Neuronal stem cell (in vitro differentiated cells): Measurements from ENCODE around the gene ADAM15.

Source experiments
- DNase-seq: peaks from one replicate; pipeline ENCODE4 v3.0.0-alpha.2; 2013; ENCODE audit warnings: low spot score
- H2AFZ ChIP-seq: one replicate; pipeline ENCODE4 v1.6.1; 2013; ENCODE audit warnings: mild to moderate bottlenecking, low read length, inconsistent platforms
- H2AK5ac ChIP-seq: 2 replicates; pipeline ENCODE4 v1.6.1; 2013; ENCODE audit warnings: low read depth, mild to moderate bottlenecking, inconsistent platforms, low read length, moderate library complexity, mixed read lengths
- H2BK120ac ChIP-seq: 2 replicates; pipeline ENCODE4 v1.6.1; 2013; ENCODE audit warnings: low read depth, mild to moderate bottlenecking, inconsistent platforms, low read length, moderate library complexity, mixed read lengths
- H2BK12ac ChIP-seq: one replicate; pipeline ENCODE4 v1.6.1; 2013; ENCODE audit warnings: low read length, inconsistent platforms
- H2BK15ac ChIP-seq: 2 replicates; pipeline ENCODE4 v1.6.1; 2013; ENCODE audit warnings: mild to moderate bottlenecking, low read length, inconsistent platforms, mixed read lengths
- H2BK5ac ChIP-seq: one replicate; pipeline ENCODE4 v1.6.1; 2013; ENCODE audit warnings: inconsistent platforms, mild to moderate bottlenecking, low read length, moderate library complexity
- H3K14ac ChIP-seq: one replicate; pipeline ENCODE4 v1.6.1; 2013; ENCODE audit warnings: low read length, inconsistent platforms
- H3K18ac ChIP-seq: 2 replicates; pipeline ENCODE4 v1.6.1; 2013; ENCODE audit warnings: low read length, inconsistent platforms
- H3K23ac ChIP-seq: 2 replicates; pipeline ENCODE4 v1.6.1; 2013; ENCODE audit warnings: low read depth, mild to moderate bottlenecking, mixed read lengths, low read length, inconsistent platforms; ENCODE audit not compliant: poor library complexity
- H3K27ac ChIP-seq: replicated peaks from 3 replicates; pipeline ENCODE4 v1.5.1; 2013; ENCODE audit warnings: low read length, inconsistent platforms
- H3K27me3 ChIP-seq, 3 experiments: 2 replicates each; pipeline ENCODE4 v1.6.1; 2013; ENCODE audit warnings: low read length in 3 of 3, mild to moderate bottlenecking in 2 of 3, inconsistent platforms in 1 of 3, low read depth in 1 of 3, mixed read lengths in 1 of 3, moderate library complexity in 1 of 3; ENCODE audit not compliant: control insufficient read depth in 3 of 3, insufficient read depth in 3 of 3
- H3K36me3 ChIP-seq, 2 donors: replicated peaks in 1 of 2; 2 replicates each; pipeline ENCODE4 v1.6.1; 2013; ENCODE audit warnings: low read length in 2 of 2; ENCODE audit not compliant: control insufficient read depth in 2 of 2, insufficient read depth in 2 of 2
- H3K4ac ChIP-seq: 2 replicates; pipeline ENCODE4 v1.6.1; 2013; ENCODE audit warnings: inconsistent platforms, mild to moderate bottlenecking, low read length, moderate library complexity
- H3K4me1 ChIP-seq, 2 donors: 1 replicate in 1 of 2; 2 replicates in 1 of 2; pipeline ENCODE4 v1.6.1; 2013; ENCODE audit warnings: low read length in 2 of 2, low read depth in 1 of 2; ENCODE audit not compliant: control insufficient read depth in 2 of 2, insufficient read depth in 1 of 2
- H3K4me2 ChIP-seq: one replicate; pipeline ENCODE4 v1.6.1; 2013; ENCODE audit warnings: mild to moderate bottlenecking, low read length, inconsistent platforms; ENCODE audit not compliant: insufficient read depth, poor library complexity, severe bottlenecking
- H3K4me3 ChIP-seq, 2 donors: 2 replicates each; pipeline ENCODE4 v1.5.1; 2013; ENCODE audit warnings: low read length in 2 of 2, mild to moderate bottlenecking in 2 of 2, inconsistent platforms in 1 of 2, moderate library complexity in 1 of 2
- H3K79me1 ChIP-seq: one replicate; pipeline ENCODE4 v1.6.1; 2013; ENCODE audit warnings: low read depth, mild to moderate bottlenecking, inconsistent platforms, low read length, moderate library complexity
- H3K9ac ChIP-seq: one replicate; pipeline ENCODE4 v1.6.1; 2013; ENCODE audit warnings: mild to moderate bottlenecking, low read depth, low read length, inconsistent platforms; ENCODE audit not compliant: poor library complexity
- H3K9me3 ChIP-seq, 2 donors: replicated peaks in 1 of 2; 2 replicates each; pipeline versions ENCODE3 to v1.6.1; 2013; ENCODE audit warnings: low read length in 2 of 2, mild to moderate bottlenecking in 2 of 2, inconsistent platforms in 1 of 2, low read depth in 1 of 2, mixed read lengths in 1 of 2, moderate library complexity in 1 of 2; ENCODE audit not compliant: control insufficient read depth in 2 of 2, insufficient read depth in 1 of 2
- H4K8ac ChIP-seq: one replicate; pipeline ENCODE4 v1.6.1; 2013; ENCODE audit warnings: low read depth, mild to moderate bottlenecking, inconsistent platforms, low read length, moderate library complexity
- H4K91ac ChIP-seq: one replicate; pipeline ENCODE4 v1.6.1; 2013; ENCODE audit warnings: low read length, low read depth, mild to moderate bottlenecking, inconsistent platforms; ENCODE audit not compliant: poor library complexity
- WGBS, 2 donors: extraction: QIAGEN DNeasy Blood & Tissue Kit; methylation state at CpG; one replicate each; pipeline ENCODE4 v1.1.7; 2013; ENCODE audit warnings: missing lambda C conversion rate in 2 of 2, mixed read lengths in 1 of 2; ENCODE audit not compliant: insufficient read length in 2 of 2, insufficient replicate concordance in 1 of 2; ENCODE audit errors: extremely low coverage in 2 of 2; 5-methylcytosine and 5-hydroxymethylcytosine counted together

The ADAM15 gene

GRCh38 chr1:155086128-155086741, 35.1 kb downstream of the ADAM15 start:
- H4K91ac ChIP-seq, result no peak overlapping the region
- H2BK120ac ChIP-seq, result no peak overlapping the region
- no CpG with 5 or more reads among the region's 24 CpGs for WGBS, 2 donors
- peaks cover 4% of the 10 kb centered on the region for H3K79me1 ChIP-seq
- peak overlapping the region; percentile 85 for H3K4me2 ChIP-seq
- H4K8ac ChIP-seq, result no peak overlapping the region
- peak overlapping the region; percentile 27 for H3K4ac ChIP-seq
- peak overlapping the region; percentile 51 for H3K9ac ChIP-seq
- H3K27ac ChIP-seq, result no peak overlapping the region
- peak overlapping the region; percentile 83 for H2BK5ac ChIP-seq
- H2AK5ac ChIP-seq, result peak overlapping the region; percentile 79
- H3K9me3 ChIP-seq, result peaks cover 0 to 2% of the 10 kb centered on the region in 2 donors
- H2BK15ac ChIP-seq, result peak overlapping the region; percentile 94
- no peak overlapping the region for H3K14ac ChIP-seq
- peak overlapping the region; percentile 90 for H3K23ac ChIP-seq
- no peaks in the 10 kb centered on the region for H3K36me3 ChIP-seq
- peak overlapping the region; percentile 99 for H2AFZ ChIP-seq
- H3K18ac ChIP-seq, result peak overlapping the region; percentile 89
- H3K4me1 ChIP-seq, result peaks cover 29 to 32% of the 10 kb centered on the region in 2 donors
- H3K4me3 ChIP-seq, result peak overlapping the region in 1 of 2 donors; percentile 83
- peak overlapping the region; percentile 97 for H2BK12ac ChIP-seq
- peaks cover 20 to 33% (median 28%) of the 10 kb centered on the region in 3 experiments for H3K27me3 ChIP-seq
- DNase-seq, result peak; percentile 76

GRCh38 chr1:155086856-155087535, 35.9 kb downstream of the ADAM15 start:
- Histone ChIP-seq H4K91ac (no peak overlapping the region), H3K27ac (no peak overlapping the region), H3K4ac (no peak overlapping the region), H3K27me3 (peaks cover 13 to 28% (median 21%) of the 10 kb centered on the region in 3 experiments), H2AFZ (no peak overlapping the region), H2BK12ac (no peak overlapping the region), H3K4me1 (peaks cover 27 to 30% of the 10 kb centered on the region in 2 donors), H3K9me3 (peaks cover 0 to 2% of the 10 kb centered on the region in 2 donors), H2BK5ac (peak overlapping the region; percentile 83), H3K36me3 (no peaks in the 10 kb centered on the region), H2BK15ac (peak overlapping the region; percentile 94), H3K23ac (no peak overlapping the region), H3K9ac (no peak overlapping the region), H3K14ac (no peak overlapping the region), H3K4me2 (no peak overlapping the region), H2AK5ac (peak overlapping the region; percentile 79), H3K4me3 (no peak overlapping the region), H3K18ac (no peak overlapping the region), H2BK120ac (peak overlapping the region; percentile 30), H3K79me1 (peaks cover 4% of the 10 kb centered on the region), H4K8ac (no peak overlapping the region)
- no CpG with 5 or more reads among the region's 8 CpGs for WGBS, 2 donors
- DNase-seq, result no peak

GRCh38 chr1:155091071-155092051, 40.2 kb downstream of the ADAM15 start:
- Histone ChIP-seq H2AFZ (peak overlapping the region; percentile 74), H3K4me2 (no peak overlapping the region)
- WGBS, 2 donors, result no CpG with 5 or more reads among the region's 29 CpGs

More at GRCh38 chr1:155091071-155092051, 40.2 kb downstream of the ADAM15 start:
- H3K36me3 ChIP-seq, result no peaks in the 10 kb centered on the region
- H3K79me1 ChIP-seq, result peaks cover 2% of the 10 kb centered on the region
- no peak overlapping the region for H3K27ac ChIP-seq
- H2BK12ac ChIP-seq, result peak overlapping the region; percentile 96
- H3K23ac ChIP-seq, result peak overlapping the region; percentile 66
- peaks cover 0 to 21% (median 3%) of the 10 kb centered on the region in 3 experiments for H3K27me3 ChIP-seq
- H4K8ac ChIP-seq, result peak overlapping the region; percentile 88
- no peak overlapping the region for H3K4me3 ChIP-seq
- no peak overlapping the region for H2BK120ac ChIP-seq
- H3K4me1 ChIP-seq, result peaks cover 3 to 11% of the 10 kb centered on the region in 2 donors
- H2BK15ac ChIP-seq, result peak overlapping the region; percentile 91
- DNase-seq, result peak; percentile 87
- peak overlapping the region; percentile 15 for H2BK5ac ChIP-seq
- peaks cover 0 to 2% of the 10 kb centered on the region in 2 donors for H3K9me3 ChIP-seq
- H3K14ac ChIP-seq, result peak overlapping the region; percentile 65
- H3K18ac ChIP-seq, result peak overlapping the region; percentile 83
- peak overlapping the region; percentile 94 for H2AK5ac ChIP-seq
- peak overlapping the region; percentile 83 for H3K9ac ChIP-seq
- H4K91ac ChIP-seq, result no peak overlapping the region
- H3K4ac ChIP-seq, result peak overlapping the region; percentile 67
